AG09309 (cell line): Measurements from ENCODE around the gene ADGRG6.
"Not testable (repeated sequence)": the region's sequence is repeated elsewhere in the genome, so short reads cannot be mapped to it uniquely, and the experiment has no call there.

Experiments used
- DNase-seq: peaks from one replicate; pipeline ENCODE4 v3.0.0-alpha.2; 2010; ENCODE audit warnings: low read depth
- H3K4me3 ChIP-seq: 2 replicates; pipeline ENCODE4 v1.5.1; 2011; ENCODE audit warnings: mild to moderate bottlenecking, low read depth, low read length, moderate library complexity; ENCODE audit not compliant: control insufficient read depth
- TF ChIP-seq, protein P1 (sequence below): IDR thresholded peaks from 2 replicates; pipeline ENCODE4 v1.5.1; 2011; ENCODE audit warnings: mild to moderate bottlenecking, low read depth, low read length, inconsistent platforms; ENCODE audit not compliant: insufficient read depth, control insufficient read depth; ENCODE audit errors: missing control alignments

ADGRG6 gene

GRCh38 chr6:142339113-142339512 lies 37.3 kb downstream of the ADGRG6 start:
- TF ChIP-seq, protein P1, sequence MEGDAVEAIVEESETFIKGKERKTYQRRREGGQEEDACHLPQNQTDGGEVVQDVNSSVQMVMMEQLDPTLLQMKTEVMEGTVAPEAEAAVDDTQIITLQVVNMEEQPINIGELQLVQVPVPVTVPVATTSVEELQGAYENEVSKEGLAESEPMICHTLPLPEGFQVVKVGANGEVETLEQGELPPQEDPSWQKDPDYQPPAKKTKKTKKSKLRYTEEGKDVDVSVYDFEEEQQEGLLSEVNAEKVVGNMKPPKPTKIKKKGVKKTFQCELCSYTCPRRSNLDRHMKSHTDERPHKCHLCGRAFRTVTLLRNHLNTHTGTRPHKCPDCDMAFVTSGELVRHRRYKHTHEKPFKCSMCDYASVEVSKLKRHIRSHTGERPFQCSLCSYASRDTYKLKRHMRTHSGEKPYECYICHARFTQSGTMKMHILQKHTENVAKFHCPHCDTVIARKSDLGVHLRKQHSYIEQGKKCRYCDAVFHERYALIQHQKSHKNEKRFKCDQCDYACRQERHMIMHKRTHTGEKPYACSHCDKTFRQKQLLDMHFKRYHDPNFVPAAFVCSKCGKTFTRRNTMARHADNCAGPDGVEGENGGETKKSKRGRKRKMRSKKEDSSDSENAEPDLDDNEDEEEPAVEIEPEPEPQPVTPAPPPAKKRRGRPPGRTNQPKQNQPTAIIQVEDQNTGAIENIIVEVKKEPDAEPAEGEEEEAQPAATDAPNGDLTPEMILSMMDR = no peak
- no peak for DNase-seq
- H3K4me3 ChIP-seq = no peak overlapping the region

GRCh38 chr6:142339968-142340658 lies 38.3 kb downstream of the ADGRG6 start:
- no peak overlapping the region for H3K4me3 ChIP-seq
- DNase-seq = no peak
- TF ChIP-seq, protein P1 = no peak

- no peak for DNase-seq
- TF ChIP-seq, protein P1 = no peak
- no peak overlapping the region for H3K4me3 ChIP-seq
Measured at GRCh38 chr6:142341855-142342330, 40.1 kb downstream of the ADGRG6 start.

DNA sequence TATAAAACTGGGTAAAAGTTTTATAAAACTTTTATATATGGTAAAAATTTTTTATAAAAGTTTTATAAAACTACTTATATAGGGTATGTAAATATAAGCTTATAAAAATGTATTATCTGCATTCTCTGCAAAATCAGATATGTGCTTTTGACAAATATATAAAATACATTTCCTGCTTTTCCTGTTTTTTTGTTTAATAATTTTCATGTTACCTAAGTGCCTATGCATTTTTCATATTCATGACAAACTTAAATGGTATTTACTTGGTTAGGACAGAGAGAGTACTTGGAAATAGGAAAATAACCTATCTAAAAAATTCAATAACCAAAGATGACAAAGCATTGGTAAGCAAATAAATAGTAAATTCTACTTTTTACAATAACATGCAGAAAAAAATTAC lies 41.2 kb downstream of the ADGRG6 start:
- TF ChIP-seq, protein P1 = no peak
- no peak for DNase-seq

DNA sequence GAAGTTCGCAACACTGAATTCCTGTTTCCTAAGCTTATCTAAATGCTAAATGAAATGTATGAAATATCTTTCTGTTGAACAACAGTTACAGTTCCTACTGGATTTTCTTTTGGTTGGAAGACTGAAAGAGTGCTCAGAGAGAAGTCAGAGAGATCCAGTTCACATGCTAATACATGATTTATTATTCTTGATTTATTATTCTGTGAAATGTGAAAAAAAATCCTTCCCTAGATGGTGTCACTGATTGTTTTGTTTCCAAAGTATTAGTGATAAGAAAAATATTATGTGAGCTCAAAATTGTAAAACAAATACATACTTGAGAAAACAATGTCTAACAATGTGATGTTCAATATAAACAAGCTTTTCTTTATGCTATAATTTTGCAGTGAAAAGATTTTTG lies 42.1 kb downstream of the ADGRG6 start:
- TF ChIP-seq, protein P1 = no peak
- no peak for DNase-seq
- H3K4me3 ChIP-seq = no peak overlapping the region

More for the DNA sequence above, 41.2 kb downstream of the ADGRG6 start:
- H3K4me3 ChIP-seq = no peak overlapping the region

GRCh38 chr6:142345261-142345660 lies 43.5 kb downstream of the ADGRG6 start:
- DNase-seq = no peak
- TF ChIP-seq, protein P1 = no peak

GRCh38 chr6:142346166-142346565 lies 44.4 kb downstream of the ADGRG6 start:
- DNase-seq = not testable (repeated sequence)

More at GRCh38 chr6:142345261-142345660, 43.5 kb downstream of the ADGRG6 start:
- H3K4me3 ChIP-seq = no peak overlapping the region

More at GRCh38 chr6:142346166-142346565, 44.4 kb downstream of the ADGRG6 start:
- not testable (repeated sequence) for H3K4me3 ChIP-seq
